ENCODE measurements around the gene CREB3L1.

DNA sequence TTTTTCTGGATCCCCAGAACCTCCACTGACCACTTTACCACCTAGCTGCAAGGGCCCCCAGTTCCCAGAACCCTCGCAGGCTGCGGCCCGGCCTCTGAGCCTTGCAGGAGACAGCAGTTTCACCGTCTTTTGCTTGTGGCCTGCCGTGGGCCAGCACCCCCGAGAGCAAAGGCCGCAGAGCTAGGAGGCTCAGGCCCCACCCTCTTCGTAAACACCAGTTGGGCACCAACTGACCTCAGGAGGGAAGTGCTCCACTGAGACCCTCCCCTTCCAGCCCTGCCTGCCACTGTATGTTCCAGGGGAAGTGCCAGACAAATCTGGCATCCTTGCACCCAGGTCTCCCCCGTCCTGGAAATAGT, 23.4 kb upstream of the CREB3L1 start:
- TF ChIP-seq, protein P1, sequence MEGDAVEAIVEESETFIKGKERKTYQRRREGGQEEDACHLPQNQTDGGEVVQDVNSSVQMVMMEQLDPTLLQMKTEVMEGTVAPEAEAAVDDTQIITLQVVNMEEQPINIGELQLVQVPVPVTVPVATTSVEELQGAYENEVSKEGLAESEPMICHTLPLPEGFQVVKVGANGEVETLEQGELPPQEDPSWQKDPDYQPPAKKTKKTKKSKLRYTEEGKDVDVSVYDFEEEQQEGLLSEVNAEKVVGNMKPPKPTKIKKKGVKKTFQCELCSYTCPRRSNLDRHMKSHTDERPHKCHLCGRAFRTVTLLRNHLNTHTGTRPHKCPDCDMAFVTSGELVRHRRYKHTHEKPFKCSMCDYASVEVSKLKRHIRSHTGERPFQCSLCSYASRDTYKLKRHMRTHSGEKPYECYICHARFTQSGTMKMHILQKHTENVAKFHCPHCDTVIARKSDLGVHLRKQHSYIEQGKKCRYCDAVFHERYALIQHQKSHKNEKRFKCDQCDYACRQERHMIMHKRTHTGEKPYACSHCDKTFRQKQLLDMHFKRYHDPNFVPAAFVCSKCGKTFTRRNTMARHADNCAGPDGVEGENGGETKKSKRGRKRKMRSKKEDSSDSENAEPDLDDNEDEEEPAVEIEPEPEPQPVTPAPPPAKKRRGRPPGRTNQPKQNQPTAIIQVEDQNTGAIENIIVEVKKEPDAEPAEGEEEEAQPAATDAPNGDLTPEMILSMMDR (IDR thresholded peaks at IDR 0.05) = no peak
- no peak for TF ChIP-seq POLR2A (IDR thresholded peaks at IDR 0.05)

All from right lobe of liver (tissue), 4 donors.